Neuronal stem cell (in vitro differentiated cells): ENCODE results near the gene GCLM.
"Not testable (repeated sequence)": the region's sequence is repeated elsewhere in the genome, so short reads cannot be mapped to it uniquely, and the experiment has no call there.

Experiments
- DNase-seq: peaks from one replicate; pipeline ENCODE4 v3.0.0-alpha.2; 2013; ENCODE audit warnings: low spot score
- H2AFZ ChIP-seq: one replicate; pipeline ENCODE4 v1.6.1; 2013; ENCODE audit warnings: mild to moderate bottlenecking, low read length, inconsistent platforms
- H2AK5ac ChIP-seq: 2 replicates; pipeline ENCODE4 v1.6.1; 2013; ENCODE audit warnings: low read depth, mild to moderate bottlenecking, inconsistent platforms, low read length, moderate library complexity, mixed read lengths
- H2BK120ac ChIP-seq: 2 replicates; pipeline ENCODE4 v1.6.1; 2013; ENCODE audit warnings: low read depth, mild to moderate bottlenecking, inconsistent platforms, low read length, moderate library complexity, mixed read lengths
- H2BK12ac ChIP-seq: one replicate; pipeline ENCODE4 v1.6.1; 2013; ENCODE audit warnings: low read length, inconsistent platforms
- H2BK15ac ChIP-seq: 2 replicates; pipeline ENCODE4 v1.6.1; 2013; ENCODE audit warnings: mild to moderate bottlenecking, low read length, inconsistent platforms, mixed read lengths
- H2BK5ac ChIP-seq: one replicate; pipeline ENCODE4 v1.6.1; 2013; ENCODE audit warnings: inconsistent platforms, mild to moderate bottlenecking, low read length, moderate library complexity
- H3K14ac ChIP-seq: one replicate; pipeline ENCODE4 v1.6.1; 2013; ENCODE audit warnings: low read length, inconsistent platforms
- H3K18ac ChIP-seq: 2 replicates; pipeline ENCODE4 v1.6.1; 2013; ENCODE audit warnings: low read length, inconsistent platforms
- H3K23ac ChIP-seq: 2 replicates; pipeline ENCODE4 v1.6.1; 2013; ENCODE audit warnings: low read depth, mild to moderate bottlenecking, mixed read lengths, low read length, inconsistent platforms; ENCODE audit not compliant: poor library complexity
- H3K27ac ChIP-seq: replicated peaks from 3 replicates; pipeline ENCODE4 v1.5.1; 2013; ENCODE audit warnings: low read length, inconsistent platforms
- H3K27me3 ChIP-seq, 3 experiments: 2 replicates each; pipeline ENCODE4 v1.6.1; 2013; ENCODE audit warnings: low read length in 3 of 3, mild to moderate bottlenecking in 2 of 3, inconsistent platforms in 1 of 3, low read depth in 1 of 3, mixed read lengths in 1 of 3, moderate library complexity in 1 of 3; ENCODE audit not compliant: control insufficient read depth in 3 of 3, insufficient read depth in 3 of 3
- H3K36me3 ChIP-seq, 2 donors: replicated peaks in 1 of 2; 2 replicates each; pipeline ENCODE4 v1.6.1; 2013; ENCODE audit warnings: low read length in 2 of 2; ENCODE audit not compliant: control insufficient read depth in 2 of 2, insufficient read depth in 2 of 2
- H3K4ac ChIP-seq: 2 replicates; pipeline ENCODE4 v1.6.1; 2013; ENCODE audit warnings: inconsistent platforms, mild to moderate bottlenecking, low read length, moderate library complexity
- H3K4me1 ChIP-seq, 2 donors: 1 replicate in 1 of 2; 2 replicates in 1 of 2; pipeline ENCODE4 v1.6.1; 2013; ENCODE audit warnings: low read length in 2 of 2, low read depth in 1 of 2; ENCODE audit not compliant: control insufficient read depth in 2 of 2, insufficient read depth in 1 of 2
- H3K4me2 ChIP-seq: one replicate; pipeline ENCODE4 v1.6.1; 2013; ENCODE audit warnings: mild to moderate bottlenecking, low read length, inconsistent platforms; ENCODE audit not compliant: insufficient read depth, poor library complexity, severe bottlenecking
- H3K4me3 ChIP-seq, 2 donors: 2 replicates each; pipeline ENCODE4 v1.5.1; 2013; ENCODE audit warnings: low read length in 2 of 2, mild to moderate bottlenecking in 2 of 2, inconsistent platforms in 1 of 2, moderate library complexity in 1 of 2
- H3K79me1 ChIP-seq: one replicate; pipeline ENCODE4 v1.6.1; 2013; ENCODE audit warnings: low read depth, mild to moderate bottlenecking, inconsistent platforms, low read length, moderate library complexity
- H3K9ac ChIP-seq: one replicate; pipeline ENCODE4 v1.6.1; 2013; ENCODE audit warnings: mild to moderate bottlenecking, low read depth, low read length, inconsistent platforms; ENCODE audit not compliant: poor library complexity
- H3K9me3 ChIP-seq, 2 donors: replicated peaks in 1 of 2; 2 replicates each; pipeline versions ENCODE3 to v1.6.1; 2013; ENCODE audit warnings: low read length in 2 of 2, mild to moderate bottlenecking in 2 of 2, inconsistent platforms in 1 of 2, low read depth in 1 of 2, mixed read lengths in 1 of 2, moderate library complexity in 1 of 2; ENCODE audit not compliant: control insufficient read depth in 2 of 2, insufficient read depth in 1 of 2
- H4K8ac ChIP-seq: one replicate; pipeline ENCODE4 v1.6.1; 2013; ENCODE audit warnings: low read depth, mild to moderate bottlenecking, inconsistent platforms, low read length, moderate library complexity
- H4K91ac ChIP-seq: one replicate; pipeline ENCODE4 v1.6.1; 2013; ENCODE audit warnings: low read length, low read depth, mild to moderate bottlenecking, inconsistent platforms; ENCODE audit not compliant: poor library complexity
- WGBS, 2 donors: extraction: QIAGEN DNeasy Blood & Tissue Kit; methylation state at CpG; one replicate each; pipeline ENCODE4 v1.1.7; 2013; ENCODE audit warnings: missing lambda C conversion rate in 2 of 2, mixed read lengths in 1 of 2; ENCODE audit not compliant: insufficient read length in 2 of 2, insufficient replicate concordance in 1 of 2; ENCODE audit errors: extremely low coverage in 2 of 2; 5-methylcytosine and 5-hydroxymethylcytosine counted together

GCLM gene

DNA sequence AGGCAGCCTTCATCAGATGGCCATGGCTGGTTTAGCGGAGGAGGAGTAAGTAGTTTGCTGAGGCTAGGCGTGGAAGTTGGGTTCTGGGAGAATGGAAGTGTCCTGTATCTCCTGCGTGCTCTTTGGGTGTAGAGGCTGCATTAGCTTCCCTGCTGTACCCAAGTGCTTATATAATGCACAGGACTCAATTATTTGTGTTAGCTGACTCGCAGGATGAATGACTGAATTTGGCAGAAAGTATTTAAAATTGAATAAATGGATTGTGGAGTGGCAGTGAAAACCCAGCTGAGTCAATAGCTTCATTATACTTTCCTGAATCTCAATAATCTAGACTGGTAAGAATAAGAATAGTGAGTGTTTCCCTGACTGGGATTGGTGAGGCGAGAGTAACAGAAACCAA is 44.0 kb downstream of the GCLM start:
- Histone ChIP-seq H3K9ac (no peak overlapping the region), H2AFZ (no peak overlapping the region), H2BK5ac (no peak overlapping the region), H3K36me3 (peaks cover 7 to 31% of the 10 kb centered on the region in 2 donors), H3K27ac (no peak overlapping the region), H3K79me1 (no peaks in the 10 kb centered on the region), H3K4me3 (no peak overlapping the region), H2BK12ac (no peak overlapping the region), H3K14ac (no peak overlapping the region), H3K23ac (no peak overlapping the region), H2AK5ac (no peak overlapping the region), H3K4ac (no peak overlapping the region), H3K4me2 (no peak overlapping the region), H4K91ac (no peak overlapping the region), H2BK120ac (no peak overlapping the region), H3K18ac (no peak overlapping the region), H3K9me3 (no peaks in the 10 kb centered on the region), H2BK15ac (no peak overlapping the region), H3K27me3 (no peaks in the 10 kb centered on the region), H3K4me1 (no peaks in the 10 kb centered on the region), H4K8ac (no peak overlapping the region)
- no peak for DNase-seq
- no CpG with 5 or more reads among the region's 5 CpGs for WGBS, 2 donors

DNA sequence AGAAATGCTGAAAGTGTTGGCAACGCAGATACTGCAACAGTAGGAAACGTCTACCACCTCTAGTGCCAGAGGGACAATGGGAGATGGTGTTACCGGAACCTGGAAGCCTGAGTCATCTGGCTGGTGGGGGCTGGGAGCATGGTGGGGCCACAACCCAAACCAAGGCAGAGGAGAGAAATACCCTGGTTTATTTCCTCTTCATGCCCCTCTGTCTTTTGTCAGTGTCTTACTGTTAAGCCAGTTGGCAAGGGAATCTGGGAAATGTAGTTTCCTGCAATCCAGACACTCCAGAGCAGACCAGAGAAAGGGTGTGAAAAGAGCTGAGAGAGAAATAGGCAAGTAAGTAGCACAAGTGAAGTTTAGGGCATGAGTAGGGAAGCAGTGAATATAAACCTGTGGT is 45.1 kb downstream of the GCLM start:
- H3K18ac ChIP-seq = no peak overlapping the region
- no peak overlapping the region for H3K23ac ChIP-seq
- no peak overlapping the region for H3K14ac ChIP-seq
- H4K91ac ChIP-seq = no peak overlapping the region
- no peak overlapping the region for H2AFZ ChIP-seq
- H3K79me1 ChIP-seq = no peaks in the 10 kb centered on the region
- no peaks in the 10 kb centered on the region for H3K27me3 ChIP-seq
- H3K4me1 ChIP-seq = no peaks in the 10 kb centered on the region
- no peak overlapping the region for H3K4me2 ChIP-seq
- no peak overlapping the region for H3K4ac ChIP-seq
- H3K9ac ChIP-seq = no peak overlapping the region
- no peaks in the 10 kb centered on the region for H3K9me3 ChIP-seq
- H4K8ac ChIP-seq = no peak overlapping the region
- H2BK5ac ChIP-seq = no peak overlapping the region
- no peak overlapping the region for H2BK120ac ChIP-seq
- H3K27ac ChIP-seq = no peak overlapping the region
- H2AK5ac ChIP-seq = no peak overlapping the region
- H3K36me3 ChIP-seq = peaks cover 3 to 20% of the 10 kb centered on the region in 2 donors
- no peak overlapping the region for H3K4me3 ChIP-seq
- no peak overlapping the region for H2BK15ac ChIP-seq
- WGBS, 2 donors = no CpG with 5 or more reads among the region's 3 CpGs
- no peak for DNase-seq
- H2BK12ac ChIP-seq = no peak overlapping the region

DNA sequence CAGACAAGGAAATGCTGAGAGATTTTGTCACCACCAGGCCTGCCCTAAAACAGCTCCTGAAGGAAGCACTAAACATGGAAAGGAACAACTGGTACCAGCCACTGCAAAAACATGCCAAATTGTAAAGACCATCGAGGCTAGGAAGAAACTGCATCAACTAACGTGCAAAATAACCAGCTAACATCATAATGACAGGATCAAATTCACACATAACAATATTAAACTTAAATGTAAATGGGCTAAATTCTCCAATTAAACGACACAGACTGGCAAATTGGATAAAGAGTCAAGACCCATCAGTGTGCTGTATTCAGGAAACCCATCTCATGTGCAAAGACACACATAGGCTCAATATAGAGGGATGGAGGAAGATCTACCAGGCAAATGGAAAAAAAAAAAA is 51.6 kb downstream of the GCLM start:
- not testable (repeated sequence) for H3K23ac ChIP-seq, H3K4me2 ChIP-seq, H2BK12ac ChIP-seq, H3K9me3 ChIP-seq, H2AFZ ChIP-seq, H2AK5ac ChIP-seq, H3K27ac ChIP-seq, H3K4me3 ChIP-seq, H3K14ac ChIP-seq, H3K27me3 ChIP-seq, H3K36me3 ChIP-seq, H2BK15ac ChIP-seq, DNase-seq, H2BK120ac ChIP-seq, H3K4ac ChIP-seq, H3K79me1 ChIP-seq, H3K9ac ChIP-seq, H2BK5ac ChIP-seq, H3K4me1 ChIP-seq, H4K8ac ChIP-seq, H3K18ac ChIP-seq, H4K91ac ChIP-seq
- no CpG with 5 or more reads among the region's 3 CpGs for WGBS, 2 donors

DNA sequence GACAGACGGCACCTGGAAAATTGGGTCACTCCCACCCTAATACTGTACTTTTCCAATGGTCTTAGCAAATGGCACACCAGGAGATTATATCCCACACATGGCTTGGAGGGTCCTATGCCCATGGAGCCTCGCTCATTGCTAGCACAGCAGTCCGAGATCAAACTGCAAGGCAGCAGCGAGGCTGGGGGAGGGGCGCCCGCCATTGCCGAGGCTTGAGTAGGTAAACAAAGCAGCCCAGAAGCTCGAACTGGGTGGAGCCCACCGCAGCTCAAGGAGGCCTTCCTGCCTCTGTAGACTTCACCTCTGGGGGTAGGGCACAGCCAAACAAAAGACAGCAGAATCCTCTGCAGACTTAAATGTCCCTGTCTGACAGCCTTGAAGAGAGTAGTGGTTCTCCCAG is 53.2 kb downstream of the GCLM start:
- not testable (repeated sequence) for H3K23ac ChIP-seq, H4K8ac ChIP-seq, H3K9me3 ChIP-seq, H3K4ac ChIP-seq, H2BK12ac ChIP-seq, H3K4me1 ChIP-seq, H3K27ac ChIP-seq, H2AFZ ChIP-seq, H2AK5ac ChIP-seq, H3K4me2 ChIP-seq, H3K9ac ChIP-seq, DNase-seq, H3K14ac ChIP-seq, H4K91ac ChIP-seq, H3K36me3 ChIP-seq, H3K4me3 ChIP-seq, H2BK15ac ChIP-seq, H3K79me1 ChIP-seq, H2BK5ac ChIP-seq, H3K27me3 ChIP-seq, H2BK120ac ChIP-seq, H3K18ac ChIP-seq
- no CpG with 5 or more reads among the region's 9 CpGs for WGBS, 2 donors
